Lower leg skin (tissue), 3 donors: ENCODE data around the gene HS2ST1.

ENCODE experiments used
- POLR2A ChIP-seq, 2 donors: fragments of 450-650 bp; IDR thresholded peaks; one replicate each; pipeline ENCODE4 v1.6.1; 2016 to 2017; ENCODE audit warnings: antibody characterized with exemption in 2 of 2, mild to moderate bottlenecking in 1 of 2, moderate library complexity in 1 of 2
- TF ChIP-seq, protein P1 (sequence below), 3 donors: fragments of 450-650 bp; IDR thresholded peaks; one replicate each; pipeline ENCODE4 v1.5.1; 2016; ENCODE audit warnings: antibody characterized with exemption in 3 of 3, mild to moderate bottlenecking in 3 of 3, moderate library complexity in 2 of 3

DNA sequence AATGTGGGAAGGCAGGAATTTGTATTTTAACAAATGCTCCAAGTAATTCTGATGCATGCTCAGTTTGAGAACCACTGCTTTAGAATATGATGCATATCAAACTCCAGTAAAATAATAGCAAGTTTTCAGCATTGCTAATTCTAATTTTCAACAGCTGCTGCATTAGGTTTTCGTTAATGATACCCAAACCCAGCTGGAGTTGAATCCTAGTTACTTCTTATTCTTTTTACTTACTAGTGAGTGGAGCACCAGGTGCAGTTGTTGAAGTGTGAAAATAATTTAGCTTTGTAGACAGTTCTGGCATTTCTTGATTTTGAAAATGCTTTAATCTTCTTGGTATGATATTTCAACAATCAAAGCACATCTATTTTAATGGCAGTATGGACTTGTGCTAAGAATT, 138.5 kb downstream of the HS2ST1 start:
- TF ChIP-seq, protein P1, sequence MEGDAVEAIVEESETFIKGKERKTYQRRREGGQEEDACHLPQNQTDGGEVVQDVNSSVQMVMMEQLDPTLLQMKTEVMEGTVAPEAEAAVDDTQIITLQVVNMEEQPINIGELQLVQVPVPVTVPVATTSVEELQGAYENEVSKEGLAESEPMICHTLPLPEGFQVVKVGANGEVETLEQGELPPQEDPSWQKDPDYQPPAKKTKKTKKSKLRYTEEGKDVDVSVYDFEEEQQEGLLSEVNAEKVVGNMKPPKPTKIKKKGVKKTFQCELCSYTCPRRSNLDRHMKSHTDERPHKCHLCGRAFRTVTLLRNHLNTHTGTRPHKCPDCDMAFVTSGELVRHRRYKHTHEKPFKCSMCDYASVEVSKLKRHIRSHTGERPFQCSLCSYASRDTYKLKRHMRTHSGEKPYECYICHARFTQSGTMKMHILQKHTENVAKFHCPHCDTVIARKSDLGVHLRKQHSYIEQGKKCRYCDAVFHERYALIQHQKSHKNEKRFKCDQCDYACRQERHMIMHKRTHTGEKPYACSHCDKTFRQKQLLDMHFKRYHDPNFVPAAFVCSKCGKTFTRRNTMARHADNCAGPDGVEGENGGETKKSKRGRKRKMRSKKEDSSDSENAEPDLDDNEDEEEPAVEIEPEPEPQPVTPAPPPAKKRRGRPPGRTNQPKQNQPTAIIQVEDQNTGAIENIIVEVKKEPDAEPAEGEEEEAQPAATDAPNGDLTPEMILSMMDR (IDR thresholded peaks at IDR 0.05) = no peak
- TF ChIP-seq POLR2A (IDR thresholded peaks at IDR 0.05) = no peak
